Right lobe of liver (tissue), 4 donors: ENCODE results near the gene ZSCAN31.
"Not testable (repeated sequence)": the region's sequence is repeated elsewhere in the genome, so short reads cannot be mapped to it uniquely, and the experiment has no call there.

Experiments used
- POLR2A ChIP-seq: fragments of 450-650 bp; IDR thresholded peaks from one replicate; pipeline ENCODE4 v1.6.1; 2017; ENCODE audit warnings: antibody characterized with exemption, mild to moderate bottlenecking
- TF ChIP-seq, protein P1 (sequence below), 4 donors: fragments of 200-600 bp in 3 of 4; fragments of 450-650 bp in 1 of 4; IDR thresholded peaks; one replicate each; pipeline versions ENCODE4 v1.5.1 to v1.8.0; 2016 to 2022; ENCODE audit warnings: antibody characterized with exemption in 4 of 4, mild to moderate bottlenecking in 2 of 4
- donor health status: DM: no; HTN: no; CAD: no.
- donor health status: DM: no; HTN: no; CAD: no.
- donor health status: DM: no; HTN: yes; CAD: no.

DNA sequence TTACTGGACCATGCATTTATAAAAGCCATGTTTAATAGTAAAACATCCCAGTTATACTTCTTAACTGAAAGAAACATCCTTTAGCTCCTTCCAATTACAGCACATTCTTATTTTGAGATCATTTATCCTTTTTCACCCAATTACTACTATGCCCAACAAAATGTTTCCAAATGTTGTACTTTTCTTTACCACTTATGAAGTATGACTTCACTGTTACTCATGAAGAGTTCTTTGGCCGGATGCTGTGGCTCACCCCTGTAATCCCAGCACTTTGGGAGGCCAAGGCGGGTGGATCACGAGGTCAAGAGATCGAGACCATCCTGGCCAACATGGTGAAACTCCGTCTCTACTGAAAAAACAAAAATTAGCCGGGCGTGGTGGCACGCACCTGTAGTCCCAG is 18.1 kb downstream of the ZSCAN31 start:
- TF ChIP-seq, protein P1, sequence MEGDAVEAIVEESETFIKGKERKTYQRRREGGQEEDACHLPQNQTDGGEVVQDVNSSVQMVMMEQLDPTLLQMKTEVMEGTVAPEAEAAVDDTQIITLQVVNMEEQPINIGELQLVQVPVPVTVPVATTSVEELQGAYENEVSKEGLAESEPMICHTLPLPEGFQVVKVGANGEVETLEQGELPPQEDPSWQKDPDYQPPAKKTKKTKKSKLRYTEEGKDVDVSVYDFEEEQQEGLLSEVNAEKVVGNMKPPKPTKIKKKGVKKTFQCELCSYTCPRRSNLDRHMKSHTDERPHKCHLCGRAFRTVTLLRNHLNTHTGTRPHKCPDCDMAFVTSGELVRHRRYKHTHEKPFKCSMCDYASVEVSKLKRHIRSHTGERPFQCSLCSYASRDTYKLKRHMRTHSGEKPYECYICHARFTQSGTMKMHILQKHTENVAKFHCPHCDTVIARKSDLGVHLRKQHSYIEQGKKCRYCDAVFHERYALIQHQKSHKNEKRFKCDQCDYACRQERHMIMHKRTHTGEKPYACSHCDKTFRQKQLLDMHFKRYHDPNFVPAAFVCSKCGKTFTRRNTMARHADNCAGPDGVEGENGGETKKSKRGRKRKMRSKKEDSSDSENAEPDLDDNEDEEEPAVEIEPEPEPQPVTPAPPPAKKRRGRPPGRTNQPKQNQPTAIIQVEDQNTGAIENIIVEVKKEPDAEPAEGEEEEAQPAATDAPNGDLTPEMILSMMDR (IDR thresholded peaks at IDR 0.05): not testable (repeated sequence)
- not testable (repeated sequence) for TF ChIP-seq POLR2A
